Activated CD8-positive, alpha-beta memory T cell treated with anti-CD3 and anti-CD28 coated beads, Interleukin-2, amount 50 U/mL, for 4 hours (primary cell): Measurements from ENCODE around the gene GINS2.

ENCODE experiments used
- DNase-seq: peaks from one replicate; pipeline ENCODE4 v3.0.0-alpha.2; 2020

GINS2 gene

GRCh38 chr16:85688586-85689284 lies at the start of gene GINS2:
Gene GINS2, minus strand, starts transcription at chr16:85688954. Its CDS starts 56 bp downstream, at chr16:85688898.
- DNase-seq: peak; percentile 89

GRCh38 chr16:85736921-85737320 lies 48.2 kb upstream of the GINS2 start:
- no peak for DNase-seq

GRCh38 chr16:85735946-85736345 lies 47.2 kb upstream of the GINS2 start:
- DNase-seq: no peak

- DNase-seq: peak; percentile 30
These were observed 46.5 kb upstream of the GINS2 start for GRCh38 chr16:85735225-85735635.

- no peak for DNase-seq
These were observed 45.7 kb upstream of the GINS2 start for GRCh38 chr16:85734311-85735017.

- DNase-seq: no peak
These were observed 45.1 kb upstream of the GINS2 start for GRCh38 chr16:85733839-85734170.

GRCh38 chr16:85733155-85733838 lies 44.5 kb upstream of the GINS2 start:
- no peak for DNase-seq

GRCh38 chr16:85731179-85731578 lies 42.4 kb upstream of the GINS2 start:
- DNase-seq: no peak

- no peak for DNase-seq
These were observed 41.4 kb upstream of the GINS2 start for GRCh38 chr16:85730186-85730465.

- no peak for DNase-seq
These were observed 40.9 kb upstream of the GINS2 start for GRCh38 chr16:85729452-85730185.

- DNase-seq: no peak
These were observed 40.1 kb upstream of the GINS2 start for GRCh38 chr16:85728879-85729278.

GRCh38 chr16:85724936-85725335 lies 36.2 kb upstream of the GINS2 start:
- DNase-seq: no peak

GRCh38 chr16:85724126-85724879 lies 35.5 kb upstream of the GINS2 start:
- DNase-seq: no peak

GRCh38 chr16:85722128-85722893 lies 33.6 kb upstream of the GINS2 start:
- no peak for DNase-seq

- no peak for DNase-seq
These were observed 31.5 kb upstream of the GINS2 start for GRCh38 chr16:85720302-85720637.

GRCh38 chr16:85719605-85720301 lies 31.0 kb upstream of the GINS2 start:
- no peak for DNase-seq

GRCh38 chr16:85718682-85719081 lies 29.9 kb upstream of the GINS2 start:
- DNase-seq: no peak

GRCh38 chr16:85718153-85718477 lies 29.4 kb upstream of the GINS2 start:
- no peak for DNase-seq

GRCh38 chr16:85717393-85718152 lies 28.8 kb upstream of the GINS2 start:
- DNase-seq: peak; percentile 57

GRCh38 chr16:85716680-85717038 lies 27.9 kb upstream of the GINS2 start:
- no peak for DNase-seq
